ENCODE data around the gene XYLT1.

GRCh38 chr16:17228048-17228707 is 242.6 kb downstream of the XYLT1 start:
- TF ChIP-seq EZH2 (IDR thresholded peaks at IDR 0.05): no peak
- no peak for TF ChIP-seq POLR2AphosphoS5 (IDR thresholded peaks at IDR 0.05; ENCODE audit: borderline replicate concordance, low read depth, low read length)
- TF ChIP-seq FOXP2 (optimal IDR thresholded peaks at IDR 0.05; ENCODE audit: control extremely low read depth, extremely low read length, insufficient read depth): no peak

Measured in SK-N-MC (cell line).